Measurements from ENCODE around the gene GPR78.
"Not testable (repeated sequence)": the region's sequence is repeated elsewhere in the genome, so short reads cannot be mapped to it uniquely, and the experiment has no call there.

GPR78 gene

DNA sequence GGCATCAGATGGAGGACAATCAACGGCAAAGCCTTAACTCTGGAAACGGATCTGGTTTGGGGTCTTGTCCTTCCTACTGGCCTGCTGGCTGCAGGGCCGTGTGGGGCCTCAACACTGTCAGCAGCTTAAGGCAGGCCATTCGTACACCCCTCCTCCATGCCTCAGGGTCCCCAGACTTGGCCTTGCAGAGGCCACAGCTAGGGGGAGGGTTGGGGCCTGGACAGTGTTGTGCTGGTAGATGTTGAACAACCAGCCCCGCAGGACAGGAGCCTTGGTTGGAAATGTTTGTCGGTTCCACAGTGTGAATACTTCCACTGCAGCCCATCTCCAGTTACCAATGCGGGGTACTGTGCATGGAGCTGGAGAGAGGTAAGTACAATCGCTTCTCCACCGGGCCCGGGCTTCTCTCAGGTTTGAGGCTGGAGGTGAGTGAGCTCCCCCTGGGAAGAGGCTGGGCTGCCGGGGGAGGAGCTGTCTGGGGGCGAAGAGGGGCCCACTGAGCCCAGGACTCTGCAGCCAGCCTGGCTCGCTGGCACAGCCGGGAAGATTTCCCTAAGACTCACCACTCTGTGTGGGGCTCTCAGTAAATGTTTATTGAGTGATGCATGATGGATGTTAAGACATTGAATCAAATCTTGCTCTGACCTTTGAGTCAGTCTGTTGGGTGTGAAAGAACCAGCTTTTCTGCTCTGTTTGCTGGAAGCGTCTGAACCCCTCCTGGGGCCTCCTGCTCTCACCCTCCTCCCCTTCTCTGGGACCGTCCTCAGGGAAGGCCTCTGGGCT, 19.7 kb upstream of the GPR78 start:
- no peak for DNase-seq (ENCODE audit: low read depth in 2 of 2)

DNA sequence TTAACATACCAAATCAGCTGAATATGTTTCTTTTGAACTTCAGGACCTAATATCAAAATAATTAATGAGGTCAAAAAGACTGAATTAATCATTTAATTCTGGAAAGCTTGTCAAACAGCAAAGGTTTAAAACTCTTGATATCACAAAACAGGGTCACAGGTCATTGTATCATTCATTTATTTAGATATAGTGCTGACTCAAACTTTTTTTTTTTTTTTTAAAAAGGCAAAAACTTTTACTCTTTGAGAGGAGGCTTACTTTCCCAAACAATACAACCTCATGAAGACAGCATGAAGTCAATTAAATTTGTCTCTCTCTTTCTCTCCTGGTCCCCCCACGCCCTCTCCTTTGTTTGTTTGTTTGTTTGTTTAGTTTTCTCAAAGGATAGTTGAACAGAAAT, 15.6 kb upstream of the GPR78 start:
- no peak for DNase-seq (ENCODE audit: low read depth in 2 of 2)

- no peak for DNase-seq (ENCODE audit: low read depth in 2 of 2)
Observed at GRCh38 chr4:8568068-8568668, 12.0 kb upstream of the GPR78 start.

DNA sequence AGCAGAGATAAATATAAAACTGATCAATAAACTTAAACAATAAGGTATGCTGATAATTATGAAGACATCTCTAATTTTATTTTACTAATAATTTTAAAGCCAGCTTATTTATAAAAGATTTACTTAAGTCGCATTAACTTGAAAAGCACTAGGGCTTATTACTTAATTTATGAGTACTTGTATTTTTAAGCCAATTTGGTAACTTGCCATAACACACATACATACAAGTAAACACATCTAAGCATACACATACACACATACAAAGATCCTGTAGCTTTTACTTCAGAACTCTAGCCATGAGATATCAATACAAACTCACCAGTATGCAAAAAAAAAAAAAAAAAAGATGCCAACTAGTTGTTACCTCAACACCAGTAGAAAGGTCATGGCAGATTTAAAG, 10.0 kb upstream of the GPR78 start:
- DNase-seq (ENCODE audit: low read depth in 2 of 2) = no peak

- no peak for DNase-seq (ENCODE audit: low read depth in 2 of 2)
Observed at GRCh38 chr4:8571702-8572685, 8.2 kb upstream of the GPR78 start.

DNA sequence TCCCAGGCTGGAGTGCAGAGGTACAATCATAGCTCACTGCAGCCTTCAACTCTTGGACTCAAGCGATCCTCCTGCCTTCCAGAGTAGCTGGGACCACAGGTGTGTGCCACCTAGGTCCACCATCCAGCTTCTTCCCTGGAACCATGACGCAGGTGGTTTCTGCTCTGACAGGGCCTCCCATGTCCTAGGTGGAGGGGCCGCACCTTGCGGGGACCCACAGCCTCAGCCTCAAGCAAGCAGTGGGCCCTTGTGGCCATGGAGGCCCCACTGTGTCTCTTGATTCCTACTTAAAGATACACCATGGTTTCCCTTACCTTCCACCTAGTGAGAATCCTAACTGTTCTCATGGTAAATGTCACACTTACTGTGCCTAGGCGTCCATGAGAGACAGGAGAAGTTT, 6.9 kb upstream of the GPR78 start:
- no peak for DNase-seq (ENCODE audit: low read depth in 2 of 2)

- DNase-seq (ENCODE audit: low read depth in 2 of 2) = no peak
Observed at GRCh38 chr4:8574796-8575370, 5.3 kb upstream of the GPR78 start.

GRCh38 chr4:8575457-8575856, 4.7 kb upstream of the GPR78 start:
- DNase-seq (ENCODE audit: low read depth in 2 of 2) = no peak

DNA sequence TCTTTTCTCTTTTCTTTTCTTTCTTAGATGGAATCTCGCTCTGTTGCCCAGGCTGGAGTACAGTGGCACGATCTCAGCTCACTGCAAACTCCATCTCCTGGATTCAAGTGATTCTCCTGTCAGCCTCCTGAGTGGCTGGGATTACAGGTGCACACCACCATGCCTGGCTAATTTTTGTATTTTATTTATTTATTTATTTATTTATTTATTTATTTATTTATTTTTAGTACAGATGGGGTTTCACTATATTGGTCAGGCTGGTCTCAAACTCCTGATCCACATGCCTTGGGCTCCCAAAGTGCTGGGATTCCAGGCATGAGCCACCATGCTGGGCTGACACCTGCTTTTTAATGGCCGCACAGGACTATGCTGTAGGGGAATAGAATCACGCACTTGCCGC, 3.6 kb upstream of the GPR78 start:
- not testable (repeated sequence) for DNase-seq (ENCODE audit: low read depth in 2 of 2)

DNA sequence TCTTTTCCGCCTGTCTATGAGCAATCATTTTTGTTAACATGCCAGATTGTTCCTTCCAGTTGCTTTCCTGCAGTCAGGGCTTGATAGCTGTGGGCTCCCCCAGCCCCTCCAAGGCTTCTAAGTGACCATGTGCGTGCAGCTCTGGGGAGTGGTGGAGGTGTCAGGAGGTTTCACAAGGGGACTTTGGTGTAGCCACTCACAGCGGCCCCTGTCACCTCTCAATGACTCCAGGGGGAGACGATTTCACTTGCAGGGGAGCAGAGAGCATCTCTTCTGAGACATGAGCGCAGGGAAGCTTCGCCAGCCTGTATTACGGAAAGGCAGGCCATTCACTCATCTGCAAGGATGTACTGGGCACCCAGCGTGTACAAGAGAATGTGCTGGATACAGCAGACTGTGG, 3.1 kb upstream of the GPR78 start:
- DNase-seq (ENCODE audit: low read depth in 2 of 2) = no peak

DNA sequence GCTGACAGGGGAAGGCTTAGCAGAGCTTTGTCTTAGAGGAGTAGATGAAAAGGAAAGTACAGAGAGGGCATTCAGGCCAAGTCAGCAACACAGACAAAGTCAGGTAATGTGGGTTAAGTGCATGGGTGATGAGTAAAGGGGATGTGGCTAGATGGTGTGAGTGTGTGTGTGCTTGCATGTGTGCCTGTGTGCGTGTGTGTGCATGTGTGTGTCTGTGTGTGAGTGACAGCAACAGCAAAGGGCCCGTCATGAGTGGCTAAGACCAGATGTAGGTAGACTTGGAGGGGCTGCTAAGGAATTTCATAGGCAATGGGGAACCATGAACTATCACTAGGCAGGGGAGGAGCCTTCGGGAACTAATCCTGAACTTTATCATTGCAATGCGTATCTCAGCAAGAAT, 2.2 kb upstream of the GPR78 start:
- no peak for DNase-seq (ENCODE audit: low read depth in 2 of 2)

DNA sequence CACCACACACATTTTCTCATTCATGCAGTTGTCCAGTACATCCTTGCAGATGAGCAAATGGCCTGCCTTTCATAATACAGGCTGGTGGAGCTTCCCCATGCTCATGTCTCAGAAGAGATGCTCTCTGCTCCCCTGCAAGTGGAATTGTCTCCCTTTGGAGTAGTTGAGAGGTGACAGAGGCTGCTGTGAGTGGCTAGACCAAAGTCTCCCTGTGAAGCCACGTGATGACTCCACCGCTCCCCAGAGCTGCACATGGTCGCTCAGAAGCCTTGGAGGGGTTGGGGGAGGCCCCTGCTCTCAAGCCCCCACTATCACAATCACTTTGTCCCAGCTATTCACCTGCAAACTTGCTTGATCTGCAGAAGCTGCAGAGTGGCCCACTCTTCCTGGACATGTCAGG, 1.5 kb upstream of the GPR78 start:
- DNase-seq (ENCODE audit: low read depth in 2 of 2) = no peak

- DNase-seq (ENCODE audit: low read depth in 2 of 2) = no peak
Observed at GRCh38 chr4:8579526-8580320, 469 bp upstream of the GPR78 start.

DNA sequence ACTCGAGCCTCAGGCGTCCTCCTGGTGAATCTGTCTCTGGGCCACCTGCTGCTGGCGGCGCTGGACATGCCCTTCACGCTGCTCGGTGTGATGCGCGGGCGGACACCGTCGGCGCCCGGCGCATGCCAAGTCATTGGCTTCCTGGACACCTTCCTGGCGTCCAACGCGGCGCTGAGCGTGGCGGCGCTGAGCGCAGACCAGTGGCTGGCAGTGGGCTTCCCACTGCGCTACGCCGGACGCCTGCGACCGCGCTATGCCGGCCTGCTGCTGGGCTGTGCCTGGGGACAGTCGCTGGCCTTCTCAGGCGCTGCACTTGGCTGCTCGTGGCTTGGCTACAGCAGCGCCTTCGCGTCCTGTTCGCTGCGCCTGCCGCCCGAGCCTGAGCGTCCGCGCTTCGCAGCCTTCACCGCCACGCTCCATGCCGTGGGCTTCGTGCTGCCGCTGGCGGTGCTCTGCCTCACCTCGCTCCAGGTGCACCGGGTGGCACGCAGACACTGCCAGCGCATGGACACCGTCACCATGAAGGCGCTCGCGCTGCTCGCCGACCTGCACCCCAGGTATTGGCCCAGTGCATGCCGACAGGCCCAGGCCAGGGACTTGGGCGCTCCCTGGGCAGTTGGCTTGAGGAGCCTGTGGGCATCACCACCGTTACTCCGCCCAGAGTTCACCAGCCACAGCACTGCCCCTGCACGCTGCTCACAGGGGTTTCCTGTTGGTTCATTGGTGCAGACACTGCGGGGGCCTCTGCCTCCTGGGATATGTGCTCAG, 1.1 kb downstream of the GPR78 start:
- no peak for DNase-seq (ENCODE audit: low read depth in 2 of 2)

- DNase-seq (ENCODE audit: low read depth in 2 of 2) = no peak
Observed at GRCh38 chr4:8582016-8582415, 1.8 kb downstream of the GPR78 start.

- no peak for DNase-seq (ENCODE audit: low read depth in 2 of 2)
Observed at GRCh38 chr4:8582436-8582835, 2.2 kb downstream of the GPR78 start.

DNA sequence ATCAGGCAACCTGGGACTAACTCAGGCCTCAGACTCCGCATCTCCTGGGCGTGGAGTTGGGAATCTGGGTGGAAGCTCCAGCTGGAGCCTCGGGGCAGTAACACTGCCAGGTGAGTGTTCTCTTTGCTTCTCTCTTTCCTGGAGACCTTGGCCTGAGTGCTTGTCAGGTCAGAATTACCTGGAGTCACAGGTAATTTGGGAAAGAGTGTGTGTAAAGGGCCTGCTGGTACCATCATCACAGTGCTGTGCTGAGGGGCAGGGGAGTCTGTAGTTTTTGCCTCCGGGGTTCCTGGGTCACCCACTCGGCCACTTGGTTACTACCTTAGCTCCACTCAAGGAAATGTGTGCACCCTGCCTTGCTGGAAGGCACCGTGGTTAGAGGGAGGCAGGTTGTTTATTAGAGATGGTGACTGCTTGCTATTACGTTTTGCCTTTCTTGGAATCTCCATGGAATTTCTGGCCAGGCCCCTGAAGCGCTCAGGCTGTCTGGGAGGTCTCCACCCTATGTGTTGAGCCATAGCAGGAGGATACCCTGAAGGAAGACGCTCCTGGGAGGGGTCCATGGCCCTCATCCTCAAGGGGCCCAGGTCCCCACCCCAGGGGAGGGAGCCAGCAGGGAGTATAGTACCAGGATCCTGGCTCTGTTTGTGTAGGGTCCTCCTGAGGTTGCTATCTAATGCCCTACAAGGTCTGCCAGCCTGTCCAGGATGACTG, 2.9 kb downstream of the GPR78 start:
- no peak for DNase-seq (ENCODE audit: low read depth in 2 of 2)

- no peak for DNase-seq (ENCODE audit: low read depth in 2 of 2)
Observed at GRCh38 chr4:8583655-8584025, 3.4 kb downstream of the GPR78 start.

- DNase-seq (ENCODE audit: low read depth in 2 of 2) = no peak
Observed at GRCh38 chr4:8585186-8585585, 5.0 kb downstream of the GPR78 start.

DNA sequence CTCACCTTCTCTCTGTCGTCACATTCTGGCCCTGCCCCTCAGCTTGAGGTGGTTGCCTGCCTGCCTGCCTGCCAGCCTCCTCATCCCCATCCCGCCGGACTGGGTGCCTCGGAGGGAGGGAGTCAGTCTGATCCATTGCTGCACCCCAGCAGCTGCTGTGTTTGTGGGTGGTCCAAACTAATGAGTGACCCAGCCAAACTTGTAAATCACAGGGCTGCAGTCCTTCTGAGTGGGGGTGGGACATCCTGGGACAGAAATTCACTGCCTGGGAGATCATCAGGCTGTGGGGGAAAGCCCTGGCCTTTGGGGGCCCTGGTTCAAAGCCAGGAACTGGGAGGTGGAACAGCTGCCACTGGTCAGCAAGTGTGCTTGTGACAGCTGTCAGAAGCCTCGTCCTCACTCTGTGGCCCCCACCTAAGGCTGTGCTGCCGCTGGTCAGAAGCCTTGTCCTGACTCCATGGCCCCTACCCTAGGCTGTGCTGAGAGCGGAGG, 5.6 kb downstream of the GPR78 start:
- DNase-seq (ENCODE audit: low read depth in 2 of 2) = no peak
